Measurements from ENCODE around the gene C16orf96. TPM values are rescaled to one million over a fixed set of nuclear protein-coding genes. Genes with fewer than 3 reads are reported as not detected.

Gene C16orf96
- total RNA-seq, 1 experiment from 2014 or later = 0.15 TPM

DNA sequence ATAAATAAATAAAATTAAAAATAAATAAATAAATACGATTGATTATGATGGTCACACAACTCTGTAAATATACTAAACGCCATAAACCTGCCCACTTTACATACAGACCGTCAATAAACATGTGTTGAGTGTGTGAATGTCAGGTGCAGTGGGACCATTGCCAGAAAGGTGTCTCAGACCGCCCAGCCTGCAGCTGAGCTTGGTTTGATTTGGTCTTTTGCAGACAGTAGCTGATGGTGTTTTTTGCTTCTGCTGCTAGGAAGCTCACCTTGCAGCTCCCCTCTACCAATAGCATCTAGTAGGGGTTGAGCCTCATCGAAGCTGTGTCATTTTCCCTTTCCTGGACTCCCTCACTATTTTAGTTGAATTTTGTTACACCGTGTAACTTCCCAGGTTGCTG, 35.1 kb downstream of the C16orf96 start:
- Histone ChIP-seq H2AFZ (no peak overlapping the region), H4K20me1 (ENCODE audit: insufficient read depth) (no peaks in the 10 kb centered on the region), H3K9me2 (ENCODE audit: insufficient read depth) (no peaks in the 10 kb centered on the region), H3K9me3 (ENCODE audit: insufficient read depth, low read depth) (peaks cover 9% of the 10 kb centered on the region; the same call in 1 of the 2 replicates), H3K4me2 (no peak overlapping the region), H3K27me3 (ENCODE audit: insufficient read depth, low read depth) (peaks cover 44% of the 10 kb centered on the region), H3F3A (ENCODE audit: insufficient read depth, low read depth) (no peaks in the 10 kb centered on the region), H3K4me1 (replicated peaks; ENCODE audit: insufficient read depth) (no peaks in the 10 kb centered on the region), H3K27ac (no peak overlapping the region), H3K36me3 (ENCODE audit: low read depth) (no peaks in the 10 kb centered on the region), H3K4me3 (no peak overlapping the region), H3K79me2 (ENCODE audit: low read depth) (no peaks in the 10 kb centered on the region)
- CTCF ChIA-PET = no interaction called here
- TF ChIP-seq EZH2 (IDR thresholded peaks at IDR 0.05; ENCODE audit: low read depth) = no peak
- TF ChIP-seq, protein P1, sequence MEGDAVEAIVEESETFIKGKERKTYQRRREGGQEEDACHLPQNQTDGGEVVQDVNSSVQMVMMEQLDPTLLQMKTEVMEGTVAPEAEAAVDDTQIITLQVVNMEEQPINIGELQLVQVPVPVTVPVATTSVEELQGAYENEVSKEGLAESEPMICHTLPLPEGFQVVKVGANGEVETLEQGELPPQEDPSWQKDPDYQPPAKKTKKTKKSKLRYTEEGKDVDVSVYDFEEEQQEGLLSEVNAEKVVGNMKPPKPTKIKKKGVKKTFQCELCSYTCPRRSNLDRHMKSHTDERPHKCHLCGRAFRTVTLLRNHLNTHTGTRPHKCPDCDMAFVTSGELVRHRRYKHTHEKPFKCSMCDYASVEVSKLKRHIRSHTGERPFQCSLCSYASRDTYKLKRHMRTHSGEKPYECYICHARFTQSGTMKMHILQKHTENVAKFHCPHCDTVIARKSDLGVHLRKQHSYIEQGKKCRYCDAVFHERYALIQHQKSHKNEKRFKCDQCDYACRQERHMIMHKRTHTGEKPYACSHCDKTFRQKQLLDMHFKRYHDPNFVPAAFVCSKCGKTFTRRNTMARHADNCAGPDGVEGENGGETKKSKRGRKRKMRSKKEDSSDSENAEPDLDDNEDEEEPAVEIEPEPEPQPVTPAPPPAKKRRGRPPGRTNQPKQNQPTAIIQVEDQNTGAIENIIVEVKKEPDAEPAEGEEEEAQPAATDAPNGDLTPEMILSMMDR (conservative IDR thresholded peaks at IDR 0.05) = no peak
- BruUV-seq (replicated peaks) = no TSS peak
- POLR2A ChIA-PET (ENCODE audit: unreplicated experiment) = interaction anchor here (0.7 kb wide), 1 partner anchor 286 kb away, joined by 3 read pairs; no protein-coding TSS in a partner anchor
- intact Hi-C loops (cut with micrococcal nuclease; ENCODE audit: unreplicated experiment) = no loop called here
- DNase-seq = no peak

DNA sequence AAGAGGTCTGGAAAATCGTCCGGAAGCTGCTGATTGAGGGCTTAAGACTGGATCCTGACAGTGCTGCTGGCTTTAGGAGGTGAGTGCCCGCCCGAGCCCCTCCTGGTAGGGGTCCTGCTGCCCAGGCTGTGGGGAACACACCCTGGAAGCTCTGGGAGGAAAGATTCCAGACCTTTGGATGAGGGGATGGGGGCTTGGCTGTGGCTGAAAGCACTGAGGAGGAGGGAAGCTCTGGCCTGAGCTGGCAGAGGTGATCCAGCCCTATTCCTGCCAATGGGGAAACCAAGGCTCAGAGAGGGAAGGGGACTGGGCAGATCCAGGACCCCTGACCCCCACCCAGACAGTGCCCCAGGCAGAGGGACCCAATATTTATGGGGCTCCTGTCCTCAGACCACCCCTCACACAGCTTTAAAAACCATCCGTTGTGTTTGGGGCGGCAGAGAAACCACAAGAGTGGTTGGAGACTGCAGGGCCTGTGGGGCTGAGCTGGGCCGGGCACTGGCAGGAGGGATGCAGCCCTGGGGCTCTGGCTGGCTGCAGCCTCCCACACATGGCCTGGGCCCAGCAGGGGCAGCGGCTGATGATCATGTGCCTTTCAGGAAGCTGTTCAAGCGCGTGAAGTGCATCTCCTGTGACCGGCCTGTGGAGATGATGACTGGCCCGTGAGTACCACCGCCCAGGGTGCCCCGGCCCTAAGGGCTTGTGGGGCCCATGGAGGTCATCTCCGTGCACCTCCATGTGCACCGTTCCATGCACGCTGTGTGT, 35.7 kb downstream of the C16orf96 start:
- ChIA-PET CTCF (no interaction called here), POLR2A (ENCODE audit: unreplicated experiment) (no interaction called here)
- Histone ChIP-seq H3K9me2 (ENCODE audit: insufficient read depth) (no peaks in the 10 kb centered on the region), H3K4me3 (no peak overlapping the region), H2AFZ (no peak overlapping the region), H3K27me3 (ENCODE audit: insufficient read depth, low read depth) (peaks cover 43% of the 10 kb centered on the region), H3K36me3 (ENCODE audit: low read depth) (no peaks in the 10 kb centered on the region), H3K4me1 (replicated peaks; ENCODE audit: insufficient read depth) (no peaks in the 10 kb centered on the region), H3K9me3 (ENCODE audit: insufficient read depth, low read depth) (peaks cover 9% of the 10 kb centered on the region; the same call in 1 of the 2 replicates), H4K20me1 (ENCODE audit: insufficient read depth) (no peaks in the 10 kb centered on the region), H3K79me2 (ENCODE audit: low read depth) (no peaks in the 10 kb centered on the region), H3K4me2 (no peak overlapping the region), H3K27ac (no peak overlapping the region), H3F3A (ENCODE audit: insufficient read depth, low read depth) (no peaks in the 10 kb centered on the region)
- no peak for DNase-seq
- intact Hi-C loops (cut with micrococcal nuclease; ENCODE audit: unreplicated experiment) = no loop called here
- BruUV-seq (replicated peaks) = no TSS peak
- TF ChIP-seq EZH2 (IDR thresholded peaks at IDR 0.05; ENCODE audit: low read depth) = no peak
- TF ChIP-seq, protein P1 (conservative IDR thresholded peaks at IDR 0.05) = no peak

DNA sequence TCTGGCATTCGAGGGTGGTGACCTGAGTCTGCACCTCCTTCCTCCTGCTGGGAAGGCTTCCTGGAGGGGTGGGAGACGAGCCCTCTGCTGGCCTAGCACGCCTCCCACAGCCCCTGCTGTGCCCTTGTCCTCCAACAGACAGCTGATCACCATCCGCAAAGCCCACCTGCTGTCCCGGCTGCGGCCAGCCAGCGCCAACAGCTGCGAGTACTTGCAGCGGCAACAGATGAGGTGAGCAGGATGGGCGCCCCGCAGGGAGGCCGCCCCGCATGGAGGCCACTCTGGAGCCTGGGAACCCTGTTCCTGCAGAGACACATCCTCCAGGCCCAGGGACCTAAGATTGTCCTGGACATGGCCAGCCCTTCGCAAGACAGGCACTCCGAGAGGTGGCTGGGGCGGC, 36.9 kb downstream of the C16orf96 start:
- ChIA-PET POLR2A (ENCODE audit: unreplicated experiment) (no interaction called here), CTCF (no interaction called here)
- Histone ChIP-seq H3K9me3 (ENCODE audit: insufficient read depth, low read depth) (peaks cover 9% of the 10 kb centered on the region; the same call in 1 of the 2 replicates), H3K27me3 (ENCODE audit: insufficient read depth, low read depth) (peaks cover 49% of the 10 kb centered on the region), H3F3A (ENCODE audit: insufficient read depth, low read depth) (no peaks in the 10 kb centered on the region), H3K79me2 (ENCODE audit: low read depth) (no peaks in the 10 kb centered on the region), H3K27ac (no peak overlapping the region), H3K9me2 (ENCODE audit: insufficient read depth) (no peaks in the 10 kb centered on the region), H3K4me1 (replicated peaks; ENCODE audit: insufficient read depth) (no peaks in the 10 kb centered on the region), H3K4me3 (no peak overlapping the region), H3K36me3 (ENCODE audit: low read depth) (no peaks in the 10 kb centered on the region), H2AFZ (no peak overlapping the region), H3K4me2 (no peak overlapping the region), H4K20me1 (ENCODE audit: insufficient read depth) (no peaks in the 10 kb centered on the region)
- intact Hi-C loops (cut with micrococcal nuclease; ENCODE audit: unreplicated experiment) = no loop called here
- TF ChIP-seq, protein P1 (conservative IDR thresholded peaks at IDR 0.05) = no peak
- no peak for TF ChIP-seq EZH2 (IDR thresholded peaks at IDR 0.05; ENCODE audit: low read depth)
- DNase-seq = no peak
- no TSS peak for BruUV-seq (replicated peaks)
